HL-60/S4 treated with phorbol 12-myristate 13-acetate at 8.2 ng/mL for 4 days and 3 days (cell line): ENCODE results near the gene TXLNG.

Experiments
- in situ Hi-C: fragments of 300-500 bp; cut with MboI; formaldehyde crosslinking; loops from 2 replicates; pipeline ENCODE4 v1.15.0; 2022; ENCODE audit warnings: low sequenced_read_pairs

Gene TXLNG

DNA sequence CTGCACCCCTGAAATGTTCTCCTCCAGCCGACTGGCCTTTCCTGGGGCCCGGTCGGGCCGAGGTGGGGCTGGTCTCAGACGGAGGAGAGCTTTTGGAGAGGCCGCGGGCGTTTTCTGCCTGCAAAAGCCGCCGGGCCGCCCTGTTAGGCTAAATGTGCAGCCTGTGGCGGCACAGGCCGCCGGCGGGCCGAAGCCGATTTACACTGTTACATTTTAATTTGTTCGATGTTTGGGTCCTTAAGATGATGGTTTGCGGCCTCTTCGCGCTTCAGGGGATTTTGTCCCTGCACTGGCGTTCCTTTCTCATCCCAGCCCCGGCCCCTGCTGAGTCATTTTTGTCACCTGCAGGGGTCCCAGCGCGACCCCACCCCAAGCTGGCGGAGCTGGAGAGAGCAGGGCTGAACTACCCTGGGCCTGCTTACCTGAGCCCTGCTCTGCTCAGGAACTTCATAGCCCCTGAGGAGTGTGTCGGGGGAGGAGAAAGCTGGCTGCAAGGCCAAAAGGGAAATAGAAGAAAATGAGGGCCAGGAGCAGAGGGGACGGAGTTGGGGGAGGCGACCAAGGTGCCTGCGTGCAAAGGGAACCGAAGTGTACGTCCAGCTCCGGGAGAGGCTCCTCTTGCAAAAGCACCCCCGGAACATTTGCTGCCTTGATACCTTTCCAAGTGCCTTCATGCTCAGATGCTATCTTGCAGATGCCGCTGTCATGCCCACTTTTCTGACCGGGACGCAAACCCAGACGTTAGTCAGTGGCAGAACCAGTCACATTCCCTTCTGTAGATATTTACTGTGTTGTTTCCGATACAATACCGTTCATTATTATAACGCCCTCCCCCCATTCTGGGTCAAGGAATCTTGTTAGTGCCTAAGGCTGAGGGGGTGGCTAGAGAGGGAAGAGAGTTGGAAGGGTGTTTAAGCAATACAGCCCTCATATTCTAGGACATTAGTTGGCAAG lies 84.9 kb downstream of the TXLNG start:
- in situ Hi-C loops = no loop called here

GRCh38 chrX:16873106-16873505 lies 86.8 kb downstream of the TXLNG start:
- in situ Hi-C loops = no loop called here

- in situ Hi-C loops = loop anchor here (25.0 kb wide), 1 partner anchor 163 kb away; no protein-coding TSS in a partner anchor
These were observed 88.3 kb downstream of the TXLNG start for GRCh38 chrX:16874458-16875095.

DNA sequence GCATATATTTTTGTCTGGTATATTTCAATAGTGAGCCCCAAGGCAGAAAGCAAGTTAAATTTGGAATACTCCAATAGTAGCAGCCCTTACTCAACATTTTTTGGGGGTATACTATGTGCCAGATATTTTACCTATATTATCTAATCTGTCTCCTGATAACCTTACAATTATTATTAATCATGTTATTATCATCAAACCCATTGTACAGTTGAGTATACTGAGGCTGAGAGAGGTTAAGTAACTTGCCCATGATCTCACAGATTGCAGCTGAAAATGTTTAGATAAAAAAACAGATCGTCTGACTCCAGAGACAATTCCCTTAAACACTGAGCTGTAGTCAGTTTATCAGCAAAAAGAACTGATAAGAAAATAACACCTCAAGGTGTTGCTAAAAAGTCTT lies 90.4 kb downstream of the TXLNG start:
- in situ Hi-C loops = loop anchor here (25.0 kb wide), 1 partner anchor 161 kb away; no protein-coding TSS in a partner anchor

DNA sequence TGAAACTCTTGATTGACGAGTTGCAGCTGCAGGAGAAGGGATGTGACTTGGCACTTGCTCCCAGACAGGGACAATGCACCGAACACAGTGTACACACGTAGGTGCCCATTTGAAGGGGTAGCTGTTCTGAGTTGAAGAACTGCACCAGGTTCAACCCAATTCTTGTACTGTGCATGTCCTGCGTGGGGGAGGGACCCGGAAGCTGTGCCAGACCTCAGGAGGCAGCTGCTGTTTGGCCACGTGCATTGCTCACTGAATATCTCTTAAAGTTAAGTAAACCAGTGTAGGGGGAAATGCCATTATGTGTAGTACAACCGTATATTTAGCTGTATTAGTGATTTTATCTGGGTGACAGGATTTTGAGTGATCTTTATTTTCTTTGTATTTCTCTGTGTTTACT lies 95.9 kb downstream of the TXLNG start:
- in situ Hi-C loops = loop anchor here (25.0 kb wide), 1 partner anchor 155 kb away; no protein-coding TSS in a partner anchor

GRCh38 chrX:16882702-16883486 lies 96.6 kb downstream of the TXLNG start:
- in situ Hi-C loops = loop anchor here (25.0 kb wide), 1 partner anchor 154 kb away; no protein-coding TSS in a partner anchor

GRCh38 chrX:16883487-16883804 lies 97.2 kb downstream of the TXLNG start:
- in situ Hi-C loops = loop anchor here (25.0 kb wide), 1 partner anchor 154 kb away; no protein-coding TSS in a partner anchor

DNA sequence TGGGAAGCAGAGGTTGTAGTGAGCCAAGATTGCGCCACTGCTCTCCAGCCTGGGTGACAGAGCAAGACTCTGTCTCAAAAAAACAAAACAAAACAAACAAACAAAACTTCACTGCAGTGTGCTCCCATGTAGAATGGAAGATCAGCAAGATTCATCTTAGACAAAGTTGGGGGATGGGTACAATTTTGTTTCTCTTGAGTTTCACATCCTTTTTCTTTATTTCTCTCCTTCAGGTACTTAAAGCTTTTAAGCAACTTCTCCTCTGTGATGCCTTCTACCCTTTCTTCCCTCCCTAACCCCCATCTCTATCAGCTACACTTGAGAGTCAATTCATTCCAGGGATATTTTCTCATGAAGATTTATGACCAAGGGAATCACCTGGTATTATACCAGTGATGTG lies 99.4 kb downstream of the TXLNG start:
- in situ Hi-C loops = loop anchor here (25.0 kb wide), 1 partner anchor 152 kb away; no protein-coding TSS in a partner anchor

DNA sequence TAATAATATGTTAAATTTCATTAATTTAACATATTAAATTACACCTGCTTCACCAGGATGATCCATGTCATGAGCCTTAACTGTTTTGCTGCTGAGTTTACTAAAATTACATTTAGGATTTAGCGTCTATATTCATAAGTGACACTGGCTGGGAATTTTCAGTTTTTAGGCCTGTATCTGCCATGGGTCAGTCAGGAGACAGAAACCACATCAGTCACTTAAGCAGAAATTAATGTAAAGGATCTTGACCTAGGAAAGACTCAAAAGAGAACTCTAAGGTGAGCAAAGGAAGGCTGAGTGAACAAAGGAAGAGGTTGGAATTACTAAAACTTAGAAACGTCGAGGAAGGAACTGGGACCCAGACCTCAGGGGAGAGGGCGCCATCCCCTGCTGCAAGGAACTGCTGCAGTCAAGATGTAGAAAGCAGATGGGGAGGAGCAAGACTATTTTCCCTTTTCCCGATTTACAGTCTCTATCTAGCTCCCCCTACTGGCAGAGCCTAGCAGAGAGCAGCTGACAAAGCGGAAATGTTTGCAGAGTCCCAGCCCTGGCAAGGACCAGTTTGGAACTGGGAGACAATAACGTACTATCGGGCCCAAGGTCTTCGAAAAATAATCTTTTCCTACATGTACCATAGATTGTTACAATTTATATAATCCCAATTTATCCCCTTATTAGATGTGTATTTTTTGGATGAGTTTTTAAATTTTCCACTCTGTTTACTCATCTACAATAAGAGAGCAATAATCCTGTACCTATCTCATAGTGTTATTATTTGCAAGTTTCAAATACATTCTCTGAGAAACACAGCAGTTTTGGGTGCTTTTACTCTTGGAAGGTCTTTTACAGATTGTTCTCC lies 106.5 kb downstream of the TXLNG start:
- in situ Hi-C loops = loop anchor here (25.0 kb wide), 1 partner anchor 145 kb away; no protein-coding TSS in a partner anchor
